Measurements from ENCODE around the gene EXD3.
"Not testable (repeated sequence)": the region's sequence is repeated elsewhere in the genome, so short reads cannot be mapped to it uniquely, and the experiment has no call there.

EXD3 gene

DNA sequence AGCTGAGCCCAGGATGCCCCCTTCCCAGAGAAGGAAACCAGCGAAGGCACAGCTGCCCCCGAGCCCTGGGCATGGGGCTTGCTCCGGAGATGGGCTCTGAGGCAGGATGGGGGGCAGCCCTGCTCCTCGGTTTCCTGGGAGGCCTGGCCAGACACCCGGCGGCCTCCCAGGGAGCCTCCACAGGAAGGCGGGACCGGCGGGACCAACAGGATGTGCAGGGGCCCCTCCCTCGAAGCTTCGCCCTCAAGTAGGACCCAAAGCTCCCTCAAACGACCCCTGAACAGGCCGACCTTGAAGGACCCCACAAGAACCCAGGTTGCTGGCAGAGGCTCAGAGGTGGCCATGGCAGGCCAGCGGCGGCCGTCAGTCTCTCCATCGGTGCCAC lies 11.7 kb downstream of the EXD3 start:
- no peak for DNase-seq (ENCODE audit: low spot score)

DNA sequence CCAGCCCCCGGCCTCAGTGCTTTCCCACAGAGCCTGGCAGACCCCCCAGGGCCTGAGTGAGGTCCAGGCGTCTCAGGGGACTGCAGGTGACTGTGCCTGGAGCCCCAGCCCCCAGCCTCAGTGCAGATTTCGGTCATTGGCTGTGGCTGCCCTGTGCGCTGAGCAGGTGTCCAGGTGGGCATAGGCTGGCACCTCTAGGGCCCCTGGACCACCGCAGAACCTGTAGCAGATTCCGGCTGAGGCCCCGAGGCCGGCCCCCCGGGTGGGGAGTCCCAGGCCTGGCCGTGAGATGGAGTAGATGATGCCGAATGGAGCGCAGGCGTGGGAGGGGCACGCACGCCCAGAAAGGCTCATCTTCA lies 12.1 kb downstream of the EXD3 start:
- no peak for DNase-seq (ENCODE audit: low spot score)

DNA sequence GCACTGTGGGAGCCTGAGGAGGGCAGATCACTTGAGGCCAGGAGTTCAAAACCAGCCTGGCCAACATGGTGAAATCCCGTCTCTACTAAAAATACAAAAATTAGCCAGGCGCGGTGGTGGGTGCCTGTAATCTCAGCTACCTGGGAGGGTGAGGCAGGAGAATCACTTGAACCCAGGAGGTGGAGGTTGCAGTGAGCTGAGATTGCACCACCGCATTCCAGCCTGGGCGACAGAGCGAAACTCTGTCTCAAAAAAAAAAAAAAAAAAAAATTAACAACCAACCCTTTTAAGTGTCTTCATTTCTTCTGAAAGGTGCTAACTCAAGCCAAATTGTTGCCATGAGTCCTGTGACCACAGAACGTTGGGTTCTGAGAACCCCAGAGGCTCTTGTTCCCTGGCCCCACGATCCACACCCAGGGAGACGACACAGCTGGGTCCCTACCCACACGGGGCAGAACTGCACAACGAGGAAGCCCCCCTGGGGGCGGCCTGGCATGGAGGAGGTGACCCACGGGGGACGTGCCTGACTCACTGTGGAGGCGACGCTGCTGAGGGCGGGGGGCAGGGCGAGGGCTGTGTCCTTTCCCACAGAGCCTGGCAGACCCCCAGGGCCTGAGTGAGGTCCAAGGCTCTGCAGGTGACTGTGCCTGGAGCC lies 12.6 kb downstream of the EXD3 start:
- DNase-seq (ENCODE audit: low spot score): not testable (repeated sequence)

DNA sequence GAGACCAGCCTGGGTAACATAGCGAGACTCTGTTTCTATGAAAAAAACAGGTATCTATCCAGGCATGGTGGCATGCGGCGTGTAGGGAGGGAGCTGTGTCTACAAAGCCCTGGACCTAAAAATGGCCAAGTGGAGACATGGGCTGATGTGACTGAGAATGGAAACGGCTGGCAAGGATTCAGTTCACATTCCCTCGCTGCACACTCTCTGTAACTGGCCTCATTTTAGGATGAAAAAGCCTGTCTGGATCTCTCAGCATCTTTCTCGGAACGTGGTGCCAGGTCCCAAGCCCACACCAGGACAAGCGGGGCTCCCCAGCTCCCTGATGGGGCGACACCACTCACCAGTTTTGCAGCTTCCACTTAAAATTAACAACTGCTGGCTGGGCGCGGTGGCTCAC lies 13.4 kb downstream of the EXD3 start:
- DNase-seq (ENCODE audit: low spot score): no peak

DNA sequence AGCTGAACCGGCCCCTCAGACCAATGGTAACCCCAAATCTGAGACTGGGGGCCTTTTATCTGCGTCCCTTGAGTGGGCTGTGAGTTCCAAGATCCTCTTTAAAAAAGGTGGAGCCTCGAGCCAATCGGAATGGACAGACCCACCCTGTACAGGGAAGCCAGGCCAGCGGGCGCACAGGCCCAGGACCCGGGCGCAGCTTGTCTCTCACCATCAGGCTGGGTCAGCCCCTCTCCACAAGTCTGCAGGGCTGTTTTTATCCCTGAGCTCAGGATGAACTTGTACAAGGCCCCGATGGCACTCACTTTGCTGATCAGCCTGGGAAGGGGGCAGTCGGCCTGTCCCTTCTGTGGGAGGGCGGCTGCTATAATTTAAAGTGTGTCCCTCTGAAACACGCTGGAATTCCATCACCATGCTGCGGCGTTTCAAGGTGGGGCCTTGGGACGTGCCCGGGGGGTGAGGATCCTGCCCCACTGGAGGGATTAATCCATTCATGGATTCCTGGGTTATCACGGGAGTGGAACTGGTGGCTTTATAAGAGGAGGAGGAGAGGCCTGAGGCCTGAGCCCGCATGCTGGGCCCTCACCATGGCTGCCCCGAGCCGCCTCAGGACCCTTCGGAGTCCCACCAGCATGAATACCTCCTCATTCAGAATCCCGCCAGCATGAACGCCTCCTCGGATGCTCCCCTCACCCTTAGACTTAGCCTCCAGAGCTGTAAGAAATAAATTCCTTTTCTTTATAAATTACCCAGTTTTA lies 14.1 kb downstream of the EXD3 start:
- no peak for DNase-seq (ENCODE audit: low spot score)

DNA sequence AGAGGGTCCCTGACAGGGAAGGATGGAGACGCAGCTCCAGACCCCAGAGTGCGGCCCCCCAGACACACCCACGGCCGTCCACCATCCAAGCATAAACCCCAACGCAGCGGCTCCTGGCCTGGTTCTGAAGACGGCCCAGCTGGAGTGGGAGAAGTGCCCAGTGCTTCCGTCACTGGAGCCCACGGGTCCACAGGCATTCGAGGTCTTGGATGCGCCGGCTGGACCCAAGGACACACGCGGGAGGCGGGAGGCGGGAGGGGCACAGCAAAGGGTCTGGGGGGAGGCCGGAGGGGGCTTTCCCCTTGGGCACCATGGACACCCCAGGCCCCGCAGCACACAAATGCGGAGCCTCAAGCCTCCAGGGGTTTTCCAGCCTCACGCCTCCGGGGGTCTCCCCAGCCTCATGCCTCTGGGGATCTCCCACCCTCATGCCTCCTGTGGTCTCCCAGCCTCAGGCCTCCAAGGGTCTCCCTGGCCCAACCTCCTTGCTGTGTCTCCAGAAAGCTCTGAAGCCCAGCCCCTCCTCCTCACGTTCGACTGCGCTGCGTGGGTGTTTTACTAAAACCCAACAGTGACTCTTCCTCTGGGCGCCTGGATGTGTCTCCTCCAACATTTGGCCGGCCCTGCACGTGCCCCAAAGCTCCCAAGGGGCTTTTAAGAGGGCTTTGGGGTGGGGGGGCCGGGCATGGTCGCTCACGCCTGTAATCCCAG lies 15.2 kb downstream of the EXD3 start:
- DNase-seq (ENCODE audit: low spot score): no peak

DNA sequence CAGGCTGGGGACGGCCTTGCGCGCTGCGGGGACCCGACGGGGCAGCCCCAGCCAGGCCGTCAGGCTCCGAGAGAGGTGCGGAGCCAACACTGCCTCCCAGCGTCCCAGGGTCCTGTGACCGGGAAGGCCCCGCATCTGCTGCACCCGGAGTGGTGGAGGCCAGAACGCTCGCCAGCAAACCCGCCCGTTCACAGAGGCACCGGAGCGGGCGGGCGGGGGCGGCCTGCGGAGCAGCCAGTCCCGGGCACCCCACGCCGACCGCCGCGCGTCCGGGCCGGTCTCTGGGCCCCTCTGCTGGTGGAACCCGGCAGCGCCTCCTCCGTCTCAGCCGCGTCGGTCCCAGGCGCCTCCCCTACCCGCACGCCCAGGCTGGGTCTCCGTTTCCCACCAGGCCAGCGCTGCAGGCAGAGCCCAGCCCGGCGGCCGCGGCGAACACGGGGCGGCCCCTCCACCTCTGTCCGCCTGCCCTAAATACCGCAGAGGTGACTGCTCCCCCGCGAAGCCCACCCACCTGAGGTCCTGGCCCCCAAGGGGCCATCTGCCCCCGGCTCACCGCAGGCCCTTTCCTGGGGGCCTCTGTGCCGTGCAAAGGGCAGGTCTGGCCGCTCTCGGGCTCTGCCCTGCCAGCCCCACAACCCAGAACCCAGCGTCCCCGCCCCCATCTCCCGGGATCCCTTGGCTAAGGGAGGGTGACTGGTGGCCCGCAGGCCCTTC lies 15.9 kb downstream of the EXD3 start:
- DNase-seq (ENCODE audit: low spot score): no peak

DNA sequence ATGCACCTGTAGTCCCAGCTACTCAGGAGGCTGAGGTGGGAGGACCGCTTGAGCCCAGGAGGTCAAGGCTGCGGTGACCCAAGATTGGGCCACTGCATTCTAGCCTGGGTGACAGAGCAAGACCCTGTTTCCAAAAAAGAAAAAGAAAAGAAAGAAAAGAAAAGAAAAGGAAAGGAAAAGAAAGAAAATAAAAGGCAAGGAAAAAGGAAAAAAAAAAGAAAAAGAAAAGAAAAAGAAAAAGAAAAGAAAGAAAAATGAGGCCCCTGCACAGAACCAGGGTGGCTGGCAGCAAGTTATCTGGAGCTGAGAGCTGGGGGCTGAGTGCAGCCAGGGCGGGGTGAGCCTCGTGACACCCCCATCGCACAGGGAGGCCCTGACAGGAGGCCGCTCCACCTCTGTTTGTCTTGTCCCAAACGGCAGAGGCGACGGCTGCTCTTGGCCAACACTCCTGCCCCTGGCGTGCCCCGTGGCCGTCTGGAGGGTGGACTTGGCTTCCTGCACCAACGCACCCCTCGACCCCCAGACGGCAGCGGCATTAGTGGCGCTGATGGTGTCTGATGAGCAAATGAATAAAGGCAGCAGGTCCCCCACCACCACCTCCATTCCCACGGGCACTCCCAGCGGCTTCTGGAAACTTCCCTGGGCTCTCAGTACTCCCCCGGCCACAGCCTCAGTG lies 16.7 kb downstream of the EXD3 start:
- DNase-seq (ENCODE audit: low spot score): no peak

DNA sequence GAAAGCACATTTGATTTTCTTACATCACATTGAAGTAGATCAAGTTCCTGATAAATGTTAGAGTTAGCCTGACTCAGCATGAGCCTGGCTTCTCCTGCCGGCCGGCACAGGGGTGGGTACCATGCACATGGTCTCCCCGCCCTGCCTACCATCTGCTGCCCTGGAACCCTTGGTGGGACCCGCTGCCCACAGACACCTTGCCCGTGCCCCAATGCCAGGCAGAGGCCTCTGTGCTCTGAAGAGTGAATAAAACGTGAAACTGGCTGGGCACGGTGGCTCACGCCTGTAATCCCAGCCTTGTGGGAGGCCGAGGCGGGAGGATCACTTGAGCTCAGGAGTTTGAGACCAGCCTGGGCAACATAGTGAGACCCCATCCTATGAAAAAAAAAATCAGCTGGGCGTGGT lies 17.3 kb downstream of the EXD3 start:
- no peak for DNase-seq (ENCODE audit: low spot score)

DNA sequence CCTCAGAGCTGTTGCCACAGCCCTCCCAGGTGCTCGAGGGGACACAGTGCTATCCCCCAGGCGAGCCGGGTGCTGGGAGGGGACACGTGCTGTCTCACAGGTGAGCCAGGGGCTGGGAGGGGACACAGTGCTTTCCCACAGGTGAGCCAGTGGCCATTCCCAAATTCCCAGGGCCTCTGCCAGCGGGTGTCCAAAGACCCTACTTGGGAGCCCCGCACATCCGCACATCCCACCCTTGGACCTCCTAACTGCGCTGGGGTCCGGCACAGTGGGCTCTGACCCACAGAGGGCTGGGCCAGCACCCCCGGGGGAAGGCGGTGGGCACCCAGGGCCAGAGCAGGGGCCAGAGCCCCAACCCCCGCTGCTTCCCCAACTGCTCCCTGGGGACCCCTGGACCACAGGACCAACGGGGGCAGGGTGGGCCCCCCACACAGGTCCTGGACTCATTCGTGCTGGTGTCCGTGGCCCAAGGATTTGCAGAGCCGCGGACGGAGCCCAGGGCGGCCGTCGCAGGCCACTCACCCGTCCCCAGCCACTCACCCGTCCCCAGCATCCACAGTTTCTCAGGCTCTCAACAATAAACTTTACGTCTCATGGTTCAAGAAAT lies 17.9 kb downstream of the EXD3 start:
- DNase-seq (ENCODE audit: low spot score): no peak

DNA sequence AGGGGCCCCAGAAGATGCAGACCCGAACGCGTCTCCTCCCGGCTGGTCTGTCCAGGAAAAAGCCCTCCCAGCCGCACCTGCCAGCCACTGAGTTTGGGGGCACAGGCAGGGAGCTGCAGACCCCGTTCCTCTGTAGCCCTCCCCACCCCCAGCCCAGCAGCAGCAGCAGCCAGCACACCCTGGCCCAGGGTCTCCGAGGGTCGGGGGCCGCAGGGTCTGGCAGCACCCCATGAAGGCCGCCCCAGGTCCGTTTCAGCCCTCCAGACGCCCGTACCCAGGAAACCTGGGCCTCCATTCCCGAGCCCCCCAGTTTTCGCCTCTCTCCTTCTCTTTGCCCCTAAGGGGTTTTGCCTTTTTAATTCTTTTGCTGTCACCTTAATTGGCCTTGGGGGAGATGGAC lies 19.7 kb downstream of the EXD3 start:
- DNase-seq (ENCODE audit: low spot score): no peak

DNA sequence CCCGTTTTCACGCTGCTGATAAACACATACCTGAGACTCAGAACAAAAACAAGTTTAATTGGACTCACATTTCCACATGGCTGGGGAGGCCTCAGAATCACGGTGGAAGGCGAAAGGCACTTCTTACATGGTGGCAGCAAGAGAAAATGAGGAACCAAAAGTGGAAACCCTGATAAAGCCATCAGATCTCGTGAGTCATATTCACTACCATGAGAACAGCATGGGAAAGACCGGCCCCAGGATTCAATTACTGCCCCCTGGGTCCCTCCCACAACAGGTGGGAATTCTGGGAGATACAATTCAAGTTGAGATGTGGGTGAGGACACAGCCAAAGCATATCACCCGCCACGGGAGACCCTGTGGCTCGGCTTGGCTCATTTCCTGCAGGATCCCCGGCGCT lies 20.2 kb downstream of the EXD3 start:
- no peak for DNase-seq (ENCODE audit: low spot score)

DNA sequence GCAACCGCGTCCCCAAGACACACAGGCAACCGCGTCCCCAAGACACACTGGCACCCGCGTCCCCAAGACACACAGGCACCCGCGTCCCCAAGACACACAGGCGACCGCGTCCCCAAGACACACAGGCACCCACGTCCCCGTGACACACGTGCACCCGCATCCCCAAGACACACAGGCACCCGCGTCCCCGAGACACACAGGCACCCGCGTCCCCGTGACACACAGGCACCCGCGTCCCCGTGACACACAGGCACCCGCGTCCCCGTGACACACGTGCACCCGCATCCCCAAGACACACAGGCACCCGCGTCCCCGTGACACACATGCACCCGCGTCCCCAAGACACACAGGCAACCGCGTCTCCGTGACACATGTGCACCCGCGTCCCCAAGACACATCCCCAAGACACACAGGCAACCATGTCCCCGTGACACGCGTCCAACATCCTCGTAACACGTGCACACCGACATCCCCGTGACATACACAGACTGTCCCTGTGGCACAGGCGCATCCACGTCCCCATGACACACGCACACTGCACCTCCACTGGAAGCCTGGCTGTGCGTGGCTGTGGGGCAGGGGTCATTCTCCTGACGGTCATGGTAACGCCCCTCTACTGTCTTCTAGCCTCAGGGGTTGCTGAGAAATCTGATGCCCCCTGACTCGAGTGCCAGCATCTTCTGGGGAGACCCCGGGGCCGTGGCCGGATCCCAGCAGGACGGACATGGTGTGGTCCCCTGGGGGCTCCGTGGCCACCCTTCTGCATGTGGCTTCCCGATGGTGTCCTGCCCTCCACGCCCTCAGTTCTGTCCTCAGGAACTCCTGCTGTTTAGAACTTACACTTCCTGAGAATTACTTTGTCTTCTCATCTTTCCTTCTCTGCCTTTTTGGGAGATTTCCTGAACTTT lies 24.1 kb downstream of the EXD3 start:
- DNase-seq (ENCODE audit: low spot score): no peak

DNA sequence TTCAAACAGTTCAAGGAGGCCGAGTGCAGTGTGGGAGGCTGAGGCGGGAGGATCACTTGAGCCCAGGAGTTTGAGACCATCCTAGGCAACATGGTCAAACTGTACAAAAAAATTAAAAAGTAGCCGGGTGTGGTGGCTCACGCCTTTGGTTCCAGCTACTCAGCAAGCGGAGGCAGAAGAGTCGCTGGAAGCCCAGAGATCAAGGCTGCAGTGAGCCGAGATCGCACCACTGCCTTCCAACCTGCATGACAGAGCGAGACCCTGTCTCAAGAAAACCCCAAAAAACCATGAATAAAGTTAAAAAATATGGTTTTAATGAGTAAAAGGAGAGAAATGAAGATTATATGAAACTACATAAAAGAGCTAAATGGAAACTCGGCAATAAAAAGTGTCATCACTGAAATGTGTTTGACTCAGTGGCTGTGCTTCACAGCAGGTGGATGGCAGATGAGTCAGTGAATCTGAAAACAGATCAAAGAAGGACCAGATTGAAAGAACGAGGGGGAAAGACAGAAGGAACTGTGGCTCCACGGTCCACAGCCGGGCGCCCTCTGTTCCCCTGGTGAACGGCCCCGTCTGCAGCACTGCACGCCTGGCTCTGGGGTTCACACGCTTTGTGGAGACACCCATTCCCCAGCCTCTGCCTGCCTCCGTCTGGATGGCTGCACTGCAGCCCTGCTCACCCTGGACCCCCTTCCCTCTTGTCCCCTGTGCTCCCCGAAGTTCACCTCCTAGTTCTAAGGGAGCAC lies 25.1 kb downstream of the EXD3 start:
- DNase-seq (ENCODE audit: low spot score): no peak

DNA sequence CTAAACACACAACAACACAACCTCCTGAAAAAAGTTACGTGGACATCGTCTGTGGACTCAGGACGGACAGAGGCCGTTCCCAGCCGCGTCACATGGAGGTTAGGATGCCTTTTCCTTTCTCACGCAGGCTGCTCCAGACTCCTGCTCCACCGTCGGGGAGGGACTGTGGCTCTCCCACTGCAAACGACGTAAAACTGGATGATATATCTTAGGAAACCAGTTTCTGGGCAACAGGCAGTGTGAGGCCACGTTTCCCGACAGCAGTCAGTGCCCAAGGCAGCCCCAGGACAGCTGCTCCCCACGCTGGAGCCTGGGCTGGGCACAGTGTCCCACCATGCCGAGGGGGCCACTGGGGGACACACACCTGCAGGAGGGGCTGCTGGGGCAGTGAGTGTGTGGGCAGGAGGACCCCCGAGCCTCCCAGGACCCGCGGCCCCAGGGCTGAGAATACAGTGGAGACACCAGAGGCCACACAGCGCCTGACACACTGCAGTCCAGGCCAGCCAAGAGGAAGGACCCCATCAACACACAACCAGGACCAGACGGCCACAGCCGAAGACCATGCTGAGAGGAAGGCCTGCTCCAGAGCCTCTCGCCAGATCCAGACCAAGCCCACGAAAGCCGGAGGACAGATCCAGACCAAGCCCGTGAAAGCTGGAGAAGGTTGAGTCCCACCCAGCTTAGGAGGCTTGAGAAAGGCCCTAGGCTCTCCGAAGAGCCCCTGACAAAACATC lies 26.2 kb downstream of the EXD3 start:
- no peak for DNase-seq (ENCODE audit: low spot score)

DNA sequence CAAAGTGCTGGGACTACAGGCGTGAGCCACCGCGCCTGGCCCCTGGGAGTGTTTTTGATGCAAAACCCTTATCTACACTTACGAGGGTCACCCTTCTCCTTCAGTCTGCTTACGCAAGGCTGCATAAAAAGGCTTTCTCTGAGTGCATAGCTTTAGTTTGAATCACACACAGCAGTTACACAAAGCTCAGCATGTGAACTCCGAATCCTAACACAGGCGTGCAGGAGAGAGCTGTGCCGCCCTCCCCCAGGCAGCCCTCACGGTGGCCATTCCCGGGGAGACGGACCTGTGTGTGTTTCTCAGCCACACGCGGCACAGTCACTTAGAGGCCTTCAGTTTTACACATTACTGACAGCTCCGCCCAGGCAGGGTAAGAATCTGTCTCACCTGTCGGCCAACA lies 26.7 kb downstream of the EXD3 start:
- DNase-seq (ENCODE audit: low spot score): no peak

DNA sequence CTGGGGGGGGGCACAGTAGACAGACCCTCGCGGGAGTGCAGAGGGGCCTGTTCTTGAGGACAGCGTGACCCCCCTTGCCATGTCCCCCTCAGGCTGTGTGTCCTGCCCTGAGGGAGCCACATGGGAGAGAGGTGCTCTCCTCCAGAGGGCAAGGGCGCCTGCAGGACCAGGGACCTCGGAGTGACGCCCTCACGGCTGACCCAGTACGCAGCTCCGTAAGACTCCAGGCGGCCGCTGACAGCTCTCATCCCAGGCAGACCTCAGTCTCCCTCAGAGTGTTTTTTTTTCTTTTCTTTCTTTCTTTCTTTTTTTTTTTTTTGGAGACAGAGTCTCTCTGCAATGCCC lies 27.3 kb downstream of the EXD3 start:
- DNase-seq (ENCODE audit: low spot score): no peak

DNA sequence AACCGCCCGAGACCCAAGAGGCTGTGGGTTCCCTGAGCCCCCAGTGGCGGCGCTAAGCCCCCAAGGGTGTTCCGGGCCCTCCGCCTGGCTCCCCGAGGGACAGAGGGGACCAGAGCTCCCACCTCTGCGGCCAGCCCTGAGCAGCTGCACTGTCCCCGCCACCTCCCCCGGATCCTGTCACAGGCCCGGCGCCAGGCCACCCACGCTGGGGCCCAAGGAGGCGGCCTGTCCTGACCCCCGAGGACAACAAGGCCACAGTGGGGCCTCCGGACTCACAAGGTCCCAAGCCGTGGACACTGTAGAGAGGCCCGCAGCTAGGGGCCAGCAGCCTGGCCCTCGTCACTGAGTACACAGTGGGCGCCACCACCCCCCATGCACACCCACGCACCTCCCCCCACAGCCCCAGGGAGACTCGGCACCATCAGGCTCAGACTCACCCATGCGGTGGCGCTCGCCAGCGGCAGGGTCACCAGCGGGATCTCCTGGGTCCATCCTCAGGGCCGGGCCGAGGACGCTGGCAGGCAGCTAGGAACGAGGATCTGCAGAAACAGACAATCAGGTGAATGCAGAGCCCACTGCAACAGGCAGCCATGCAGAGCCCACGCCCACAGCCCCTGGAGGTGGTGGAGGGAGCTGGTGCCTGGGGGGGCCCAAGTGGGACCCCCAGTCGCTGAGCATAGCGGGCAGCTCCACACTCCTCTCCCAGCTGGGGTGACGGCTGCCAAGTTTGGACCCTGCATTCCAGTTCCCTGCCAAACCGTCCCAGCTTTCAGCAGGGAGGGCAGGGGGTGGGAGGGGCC lies 27.9 kb downstream of the EXD3 start:
- no peak for DNase-seq (ENCODE audit: low spot score)
